ENCODE data around the gene AIFM3. TPM values are rescaled to one million over a fixed set of nuclear protein-coding genes. Genes with fewer than 3 reads are reported as not detected.

Gene AIFM3
- total RNA-seq, 3 donors from 2014 or later = 1.6 to 3.3 (median 2.2) TPM

DNA sequence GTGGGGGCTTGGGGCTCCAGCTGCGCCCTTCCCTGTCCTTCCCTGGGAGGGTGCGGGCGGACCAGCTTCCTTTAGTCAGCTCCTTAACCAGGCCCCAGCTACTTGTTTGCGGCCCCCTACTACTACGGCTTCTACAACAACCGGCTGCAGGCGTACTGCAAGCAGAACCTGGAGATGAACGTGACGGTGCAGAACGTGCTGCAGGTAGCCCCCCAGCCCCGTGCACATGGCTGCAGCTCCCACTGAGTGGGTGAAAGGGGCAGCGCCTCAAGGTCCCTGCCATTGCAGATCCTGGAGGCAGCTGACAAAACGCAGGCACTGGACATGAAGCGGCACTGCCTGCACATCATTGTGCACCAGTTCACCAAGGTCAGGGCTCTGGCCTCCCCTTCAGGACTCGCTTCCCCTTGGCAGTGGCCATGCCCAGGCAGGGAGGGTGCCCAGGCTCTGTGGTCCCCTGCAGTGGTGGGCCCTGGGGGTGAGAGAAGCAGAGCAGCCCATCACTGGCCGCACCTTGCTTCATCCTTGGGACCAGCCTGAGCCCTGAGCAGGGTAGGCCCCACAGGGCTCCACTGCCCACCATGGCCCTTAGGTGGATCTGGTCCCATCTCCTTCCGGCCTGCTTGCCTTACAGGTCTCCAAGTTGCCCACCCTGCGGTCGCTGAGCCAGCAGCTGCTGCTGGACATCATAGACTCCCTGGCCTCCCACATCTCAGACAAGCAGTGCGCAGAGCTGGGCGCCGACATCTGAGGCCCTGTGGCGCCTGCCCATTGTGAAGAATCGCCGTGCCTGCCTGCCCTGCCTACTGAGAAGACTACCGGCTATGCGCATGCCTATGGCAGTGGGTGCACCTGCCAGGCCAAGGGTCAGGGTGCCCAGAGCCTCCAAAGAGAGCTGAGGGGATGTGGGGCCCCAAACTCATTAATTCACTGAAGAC is 29.8 kb downstream of the AIFM3 start:
- TF ChIP-seq POLR2A (IDR thresholded peaks at IDR 0.05) (no peak), POLR2AphosphoS5 (IDR thresholded peaks at IDR 0.05) (no peak)
- TF ChIP-seq, protein P1, sequence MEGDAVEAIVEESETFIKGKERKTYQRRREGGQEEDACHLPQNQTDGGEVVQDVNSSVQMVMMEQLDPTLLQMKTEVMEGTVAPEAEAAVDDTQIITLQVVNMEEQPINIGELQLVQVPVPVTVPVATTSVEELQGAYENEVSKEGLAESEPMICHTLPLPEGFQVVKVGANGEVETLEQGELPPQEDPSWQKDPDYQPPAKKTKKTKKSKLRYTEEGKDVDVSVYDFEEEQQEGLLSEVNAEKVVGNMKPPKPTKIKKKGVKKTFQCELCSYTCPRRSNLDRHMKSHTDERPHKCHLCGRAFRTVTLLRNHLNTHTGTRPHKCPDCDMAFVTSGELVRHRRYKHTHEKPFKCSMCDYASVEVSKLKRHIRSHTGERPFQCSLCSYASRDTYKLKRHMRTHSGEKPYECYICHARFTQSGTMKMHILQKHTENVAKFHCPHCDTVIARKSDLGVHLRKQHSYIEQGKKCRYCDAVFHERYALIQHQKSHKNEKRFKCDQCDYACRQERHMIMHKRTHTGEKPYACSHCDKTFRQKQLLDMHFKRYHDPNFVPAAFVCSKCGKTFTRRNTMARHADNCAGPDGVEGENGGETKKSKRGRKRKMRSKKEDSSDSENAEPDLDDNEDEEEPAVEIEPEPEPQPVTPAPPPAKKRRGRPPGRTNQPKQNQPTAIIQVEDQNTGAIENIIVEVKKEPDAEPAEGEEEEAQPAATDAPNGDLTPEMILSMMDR (IDR thresholded peaks at IDR 0.05) = no peak
- Histone ChIP-seq H3K36me3 (no peaks in the 10 kb centered on the region), H3K4me1 (peaks cover 4 to 14% of the 10 kb centered on the region in 2 donors), H3K27ac (peak overlapping the region in 1 of 2 donors; percentile 12), H3K9me3 (no peaks in the 10 kb centered on the region), H3K27me3 (no peaks in the 10 kb centered on the region), H3K4me3 (no peak overlapping the region)
- no peak for DNase-seq (ENCODE audit: low spot score in 2 of 2)
- intact Hi-C loops (cut with DNase I; ENCODE audit: low total_unique reads) = no loop called here

DNA sequence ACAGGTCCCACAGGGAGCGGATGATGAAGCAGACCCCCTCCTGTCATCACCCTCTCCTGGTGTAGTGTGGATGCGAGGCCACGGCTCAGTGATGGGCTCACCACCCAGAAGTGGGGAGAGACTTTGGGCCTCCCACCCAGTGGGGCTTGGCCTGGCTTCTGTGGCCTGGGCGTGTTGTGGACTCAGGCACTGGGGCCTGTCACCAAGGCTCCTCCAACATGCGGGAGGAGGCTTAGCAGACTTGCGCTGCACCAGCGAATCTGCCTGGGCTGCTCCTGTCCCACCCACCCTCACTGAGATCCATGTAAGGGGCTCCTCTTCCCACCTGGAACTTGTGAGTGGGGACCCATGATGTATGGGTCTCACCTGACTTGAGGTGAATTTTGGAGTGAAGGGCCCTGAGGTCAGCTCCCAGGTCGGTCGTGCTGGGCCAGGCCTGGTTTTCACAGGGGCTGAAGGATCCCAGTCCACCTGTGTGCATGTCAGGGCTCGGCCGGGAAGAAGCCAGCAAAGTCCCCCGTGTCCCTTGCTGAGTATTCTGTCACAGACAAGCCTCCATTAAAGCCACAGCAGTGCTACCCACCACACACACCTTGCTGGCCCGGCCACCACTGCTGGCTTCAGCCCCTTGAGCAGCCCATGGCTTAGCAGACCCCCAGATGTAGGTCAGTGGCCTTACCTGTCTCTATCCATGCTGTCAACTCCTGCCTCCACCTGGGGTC is 30.6 kb downstream of the AIFM3 start:
- intact Hi-C loops (cut with DNase I; ENCODE audit: low total_unique reads) = no loop called here
- no peak for TF ChIP-seq POLR2A (IDR thresholded peaks at IDR 0.05)
- TF ChIP-seq POLR2AphosphoS5 (IDR thresholded peaks at IDR 0.05) = no peak
- TF ChIP-seq, protein P1 (IDR thresholded peaks at IDR 0.05) = no peak
- H3K27me3 ChIP-seq = no peaks in the 10 kb centered on the region
- no peak for DNase-seq (ENCODE audit: low spot score in 2 of 2)
- H3K36me3 ChIP-seq = no peaks in the 10 kb centered on the region
- no peaks in the 10 kb centered on the region for H3K9me3 ChIP-seq
- H3K4me3 ChIP-seq = no peak overlapping the region
- peak overlapping the region in 1 of 2 donors; percentile 12 for H3K27ac ChIP-seq
- peaks cover 4 to 14% of the 10 kb centered on the region in 2 donors for H3K4me1 ChIP-seq

DNA sequence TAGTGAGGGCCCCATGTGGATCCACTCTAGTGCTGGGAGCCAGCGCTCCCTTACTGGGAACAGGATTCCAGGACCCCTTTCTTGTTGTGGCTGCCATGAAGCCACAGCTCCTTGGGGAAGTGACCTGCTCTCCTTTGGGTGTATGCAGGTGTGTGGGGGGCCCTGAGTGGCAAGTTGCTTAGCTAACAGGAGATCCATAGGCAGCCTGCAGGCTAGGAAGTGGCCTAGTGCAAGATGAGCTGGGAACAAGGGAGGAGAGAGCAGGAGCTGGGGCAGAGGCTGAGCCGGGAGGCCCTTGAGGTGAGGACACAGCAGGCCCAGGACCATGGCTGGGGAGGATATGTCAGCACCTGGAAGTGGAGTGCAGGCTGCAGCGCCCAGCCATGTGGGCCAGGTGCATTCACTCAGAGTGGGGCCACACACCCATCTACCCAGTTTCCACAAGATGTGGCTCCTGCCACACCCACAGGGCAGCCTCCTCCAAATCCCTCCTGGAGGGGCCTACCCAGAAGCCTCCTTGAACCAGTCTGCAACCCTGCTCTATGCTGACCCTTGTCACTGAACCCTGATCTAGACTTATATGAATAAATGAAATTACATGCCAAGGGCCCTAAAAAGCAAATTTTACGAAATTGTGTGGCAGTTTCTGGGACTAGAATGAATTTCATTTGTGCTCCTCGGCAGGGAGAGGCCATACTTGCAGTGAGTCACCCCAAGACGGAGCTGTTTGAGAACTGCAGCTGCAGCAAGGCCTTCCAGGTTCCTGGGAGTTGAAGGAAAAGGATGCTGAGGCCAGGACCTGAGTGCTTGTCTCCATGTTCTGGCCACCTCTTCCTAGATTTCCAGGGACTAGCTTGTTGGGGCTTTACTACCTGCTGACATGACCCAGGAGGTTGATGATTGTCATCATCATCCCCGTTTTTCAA is 31.6 kb downstream of the AIFM3 start:
- Histone ChIP-seq H3K27ac (no peak overlapping the region), H3K9me3 (no peaks in the 10 kb centered on the region), H3K27me3 (no peaks in the 10 kb centered on the region), H3K4me1 (peaks cover 4 to 18% of the 10 kb centered on the region in 2 donors), H3K4me3 (no peak overlapping the region), H3K36me3 (no peaks in the 10 kb centered on the region)
- TF ChIP-seq POLR2AphosphoS5 (IDR thresholded peaks at IDR 0.05) = no peak
- TF ChIP-seq, protein P1 (IDR thresholded peaks at IDR 0.05) = no peak
- TF ChIP-seq POLR2A (IDR thresholded peaks at IDR 0.05) = no peak
- DNase-seq (ENCODE audit: low spot score in 2 of 2) = no peak
- intact Hi-C loops (cut with DNase I; ENCODE audit: low total_unique reads) = no loop called here

DNA sequence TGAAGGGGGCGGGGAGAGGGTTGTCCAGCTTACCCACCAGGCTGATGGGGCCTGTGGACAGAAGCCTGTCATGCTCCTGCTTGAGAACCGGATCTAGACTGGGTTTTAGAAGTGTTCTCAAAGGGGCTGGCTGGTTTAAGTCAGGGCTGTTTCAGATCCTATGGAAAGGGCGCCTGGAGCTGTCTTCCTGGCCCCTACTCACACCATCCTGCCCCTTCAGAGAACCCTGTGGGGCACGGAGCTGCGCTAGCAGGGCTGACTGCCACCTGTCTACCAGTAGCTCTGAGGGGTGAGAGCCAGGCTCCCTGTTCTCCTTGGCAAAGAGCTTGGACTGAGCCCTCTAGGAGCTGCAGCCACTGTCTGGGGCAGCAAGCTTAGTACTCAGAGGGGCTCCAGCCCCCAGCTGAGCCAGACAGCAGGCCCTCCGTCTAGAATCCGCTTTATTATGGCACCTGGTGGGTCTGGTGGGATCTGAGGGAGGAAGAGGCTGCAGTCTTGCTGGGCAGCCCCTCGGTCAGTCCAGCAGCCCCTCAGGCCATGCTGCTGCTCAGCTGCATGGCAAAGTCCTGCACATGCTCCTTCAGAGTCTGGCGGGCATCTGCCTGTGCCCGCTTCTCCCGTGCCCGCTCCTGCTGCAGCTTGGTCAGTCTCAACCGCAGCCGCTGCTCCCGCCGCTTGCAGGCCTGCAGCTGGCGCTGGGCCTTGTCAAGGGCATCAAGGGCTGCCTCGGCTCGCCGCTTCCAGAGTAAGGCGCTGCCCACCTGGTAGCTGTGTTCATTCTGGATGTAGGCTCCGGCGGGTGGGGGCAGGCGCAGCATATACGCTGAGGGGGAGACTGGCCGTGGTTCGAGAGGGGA is 32.5 kb downstream of the AIFM3 start:
- TF ChIP-seq, protein P1 (IDR thresholded peaks at IDR 0.05) = no peak
- no peak for TF ChIP-seq POLR2AphosphoS5 (IDR thresholded peaks at IDR 0.05)
- TF ChIP-seq POLR2A (IDR thresholded peaks at IDR 0.05) = no peak
- H3K4me1 ChIP-seq = peaks cover 4 to 22% of the 10 kb centered on the region in 2 donors
- H3K27ac ChIP-seq = peak overlapping the region; percentile 8 to 99
- H3K9me3 ChIP-seq = no peaks in the 10 kb centered on the region
- H3K36me3 ChIP-seq = no peaks in the 10 kb centered on the region
- H3K27me3 ChIP-seq = no peaks in the 10 kb centered on the region
- DNase-seq (ENCODE audit: low spot score in 2 of 2) = no peak
- peak overlapping the region in 2 of 3 donors; percentile 74 to 85 for H3K4me3 ChIP-seq
- intact Hi-C loops (cut with DNase I; ENCODE audit: low total_unique reads) = no loop called here
